GM21529 (cell line): ENCODE measurements around the gene HERPUD2.

Experiments used
- ATAC-seq: cut with Tn5 transposase; IDR thresholded peaks from one replicate; pipeline ENCODE4 v1.9.1; 2021; ENCODE audit not compliant: unreplicated experiment

HERPUD2 gene

GRCh38 chr7:35694784-35695472 is at the start of gene HERPUD2:
TSS of gene HERPUD2 (minus strand) at chr7:35695135. CDS start at chr7:35694330, 805 bp downstream.
- ATAC-seq, result peak; percentile 89

DNA sequence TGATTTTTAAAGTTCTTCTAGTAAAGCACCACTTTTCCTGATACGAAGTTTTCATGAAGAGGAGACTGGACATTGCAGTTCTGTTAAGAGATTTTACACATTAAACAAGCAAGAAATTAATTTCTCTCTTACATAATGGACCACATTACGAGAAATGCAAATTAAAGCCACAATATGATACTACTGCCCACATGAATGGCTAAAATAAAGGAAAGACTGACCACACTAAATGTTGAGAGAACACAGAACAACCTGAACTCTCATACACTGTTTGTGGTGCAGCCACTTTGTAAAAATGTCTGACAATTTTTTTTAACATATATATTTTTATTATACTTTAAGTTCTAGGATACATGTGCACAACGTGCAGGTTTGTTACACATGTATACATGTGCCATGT is 44.0 kb upstream of the HERPUD2 start:
- no peak for ATAC-seq

DNA sequence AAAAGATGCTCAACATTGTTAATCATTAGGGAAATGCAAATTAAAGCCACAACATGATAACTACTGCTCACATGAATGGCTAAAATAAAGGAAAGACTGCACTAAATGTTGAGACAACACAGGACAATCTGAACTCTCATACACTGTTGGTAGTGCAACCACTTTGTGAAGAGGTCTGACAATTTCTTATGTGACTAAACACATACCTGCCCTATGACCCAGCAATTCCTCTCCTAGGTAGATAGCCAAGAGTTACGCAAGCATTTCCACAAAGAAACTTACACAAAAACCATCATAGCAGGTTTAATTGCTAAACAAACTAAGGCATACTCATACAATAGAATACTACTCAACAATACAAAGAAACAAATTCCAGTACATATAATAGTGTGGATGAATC is 41.8 kb upstream of the HERPUD2 start:
- no peak for ATAC-seq

DNA sequence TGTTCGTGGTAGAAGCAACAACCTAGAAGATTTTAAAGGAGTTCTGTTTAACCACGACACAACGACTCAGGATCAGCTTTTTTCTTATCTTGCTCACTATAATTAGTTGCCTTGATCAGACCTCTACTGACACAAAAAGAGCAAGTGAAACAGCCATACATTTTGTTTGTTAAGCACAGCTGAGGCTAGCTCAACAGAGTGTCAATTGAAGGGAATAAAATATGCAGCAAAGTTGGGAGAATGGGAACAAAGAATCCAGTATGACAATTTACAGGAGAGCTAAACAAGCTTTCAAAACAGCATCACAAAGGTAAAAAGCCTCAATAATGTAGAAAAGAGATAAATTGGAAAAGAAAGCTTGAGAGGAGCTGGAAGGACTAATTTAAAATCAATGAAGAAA is 40.5 kb upstream of the HERPUD2 start:
- ATAC-seq, result no peak

DNA sequence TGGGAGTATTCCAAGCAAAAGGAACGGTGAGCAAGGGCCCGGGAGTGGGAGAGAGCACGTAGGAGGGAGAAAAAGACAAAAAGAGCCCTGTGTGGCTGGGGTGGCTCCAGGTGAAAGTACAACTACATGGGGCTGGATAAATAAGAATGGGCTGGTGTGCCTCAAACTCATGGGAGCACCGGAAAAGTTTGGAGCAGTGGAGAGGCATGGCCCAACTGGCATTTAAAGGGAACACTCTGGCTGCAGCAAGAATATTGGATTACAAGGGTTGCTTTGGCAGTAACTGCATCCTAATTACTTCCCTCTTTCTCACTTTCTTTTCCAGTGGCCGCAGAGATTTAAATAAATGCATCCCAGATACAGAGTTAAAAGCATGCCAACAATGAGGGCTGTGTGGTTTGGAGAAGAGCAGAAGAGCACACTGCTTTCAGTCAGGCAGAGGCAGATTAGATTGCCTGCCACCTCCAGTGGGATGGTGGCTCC is 39.1 kb upstream of the HERPUD2 start:
- no peak for ATAC-seq

GRCh38 chr7:35731349-35731748 is 36.4 kb upstream of the HERPUD2 start:
- no peak for ATAC-seq

DNA sequence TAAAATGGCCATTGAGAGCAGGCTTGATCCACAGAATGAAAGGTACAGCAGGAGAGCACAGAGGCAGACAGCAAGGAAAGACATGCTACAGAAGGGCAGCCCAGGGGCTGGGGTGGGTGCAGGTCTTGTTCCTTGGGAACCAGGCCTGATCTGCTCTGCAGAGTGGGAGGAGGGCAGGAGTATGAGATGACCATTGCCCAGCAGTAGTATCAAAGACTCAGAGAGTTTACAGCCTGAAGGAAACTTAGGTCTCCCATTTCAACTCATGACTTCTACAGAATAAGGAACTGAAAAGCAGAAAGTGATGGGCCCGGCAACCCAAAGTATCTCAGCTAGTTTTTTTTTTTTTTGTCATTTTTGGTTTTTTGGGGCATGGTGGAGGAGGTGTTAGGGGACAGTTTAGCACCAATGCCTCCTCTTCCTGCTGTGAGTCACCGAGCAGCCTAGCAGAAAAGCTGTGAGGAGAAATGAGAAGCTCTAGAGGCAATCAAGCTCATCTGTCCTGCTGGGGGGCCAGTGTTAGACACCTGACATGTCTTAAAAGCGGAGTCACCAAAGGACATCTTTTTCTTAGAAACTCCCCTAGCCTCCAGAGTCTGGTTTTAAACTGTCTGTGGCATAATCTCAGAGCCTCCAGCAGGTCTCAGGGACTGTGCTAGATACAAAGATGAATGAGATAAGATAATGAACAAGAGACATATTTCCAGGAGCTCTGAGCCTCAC is 34.3 kb upstream of the HERPUD2 start:
- peak; percentile 50 for ATAC-seq

DNA sequence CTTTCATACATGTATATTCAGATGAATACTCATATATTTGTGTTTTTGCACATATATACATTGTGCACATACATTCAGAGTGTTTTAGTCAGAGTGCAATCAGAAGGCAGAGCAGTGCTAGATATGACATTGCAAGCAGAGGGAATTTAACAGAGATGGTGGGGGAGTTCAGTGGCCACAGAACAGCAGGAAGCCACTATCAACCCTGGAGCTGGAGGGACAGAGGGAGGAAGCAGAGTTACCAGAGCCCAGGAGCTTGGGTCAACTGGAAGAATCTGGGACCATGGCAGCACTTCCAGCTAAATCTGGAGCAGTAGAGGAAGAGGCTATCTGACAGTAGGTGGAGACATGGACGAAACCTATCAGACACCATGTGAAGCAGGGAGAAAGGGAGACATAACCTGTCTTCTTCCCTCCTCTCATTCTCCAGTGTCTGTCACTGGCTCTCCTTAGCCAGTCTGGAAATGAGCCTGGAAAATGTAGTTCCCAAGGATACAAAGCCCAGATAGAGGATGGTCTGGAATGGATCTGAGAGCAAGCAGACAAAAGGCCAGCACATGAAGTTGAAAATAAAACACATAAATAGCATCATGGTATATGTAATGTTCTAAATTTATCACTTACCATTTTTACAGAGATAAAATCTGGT is 33.6 kb upstream of the HERPUD2 start:
- no peak for ATAC-seq

DNA sequence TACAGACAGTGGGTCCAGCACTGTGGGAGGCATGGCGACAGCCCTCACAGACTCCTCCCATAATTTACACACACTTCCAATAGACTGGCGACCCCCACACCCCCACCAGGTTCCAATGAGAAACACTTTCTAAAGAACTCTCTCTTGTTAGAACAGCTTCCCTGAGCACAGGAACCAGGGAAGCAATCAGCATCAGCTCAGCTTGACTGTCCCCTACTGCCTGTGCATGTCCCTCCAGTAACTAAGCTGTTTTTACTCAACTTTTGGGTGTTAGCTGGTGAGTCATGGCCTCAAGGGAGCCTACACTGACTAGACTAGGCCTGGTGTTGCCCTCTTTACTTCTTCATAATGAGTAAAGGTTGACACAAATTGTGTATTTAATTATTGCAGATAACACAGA is 32.6 kb upstream of the HERPUD2 start:
- ATAC-seq, result peak; percentile 10

DNA sequence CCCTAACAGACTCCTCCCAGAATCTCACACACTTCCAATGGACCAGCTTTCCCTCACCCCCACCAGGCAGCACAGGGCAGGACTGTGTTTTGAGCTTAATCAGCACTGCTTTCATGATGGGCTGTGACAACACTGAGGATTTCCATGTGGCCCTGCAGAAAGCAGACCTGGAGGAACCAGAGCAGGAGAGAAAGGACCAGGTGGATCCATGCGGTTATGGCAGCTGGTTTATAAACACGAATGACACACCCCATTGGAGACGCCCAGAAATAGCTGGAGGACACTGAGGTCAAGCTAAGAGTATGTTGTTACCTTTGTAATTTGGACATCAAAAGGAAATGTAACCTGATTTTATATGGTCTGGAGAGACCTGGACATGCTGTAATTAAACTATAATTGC is 31.7 kb upstream of the HERPUD2 start:
- no peak for ATAC-seq

DNA sequence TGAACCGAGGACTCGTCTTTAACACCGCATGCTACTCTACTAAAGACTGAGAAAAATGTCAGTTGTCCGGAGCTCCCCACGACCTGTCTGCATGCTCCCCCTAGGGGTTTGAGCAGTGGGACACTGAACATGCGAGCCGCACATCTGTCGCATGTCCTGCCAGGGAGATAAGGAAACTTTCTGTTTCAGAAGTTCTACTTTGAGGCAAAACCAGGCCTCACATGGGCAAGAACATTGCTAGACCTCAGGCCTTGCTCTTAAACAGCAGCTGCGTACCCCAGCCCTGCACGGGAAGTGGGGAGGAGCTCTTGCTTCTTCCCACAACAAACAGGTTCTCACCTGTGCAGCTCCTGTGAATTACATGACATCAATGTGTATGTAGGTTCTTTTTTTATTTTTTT is 30.3 kb upstream of the HERPUD2 start:
- peak; percentile 51 for ATAC-seq

DNA sequence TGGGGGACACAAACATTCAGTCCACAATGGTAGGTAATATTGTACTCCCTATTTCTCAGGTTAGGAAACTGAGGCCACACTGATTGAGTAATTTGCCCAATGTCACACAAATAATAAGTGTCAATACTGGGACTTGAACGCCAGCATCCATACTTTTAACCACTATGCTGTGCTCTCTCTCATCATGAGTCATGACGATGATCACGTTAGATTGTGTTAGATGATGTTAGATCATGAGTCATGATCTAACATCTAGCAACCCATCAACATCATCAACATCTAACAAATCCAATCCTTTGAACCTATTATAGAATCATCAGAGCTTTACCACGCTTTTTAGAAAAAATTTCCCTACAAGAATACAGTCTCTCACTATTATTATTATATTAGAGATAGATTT is 28.1 kb upstream of the HERPUD2 start:
- ATAC-seq, result no peak

DNA sequence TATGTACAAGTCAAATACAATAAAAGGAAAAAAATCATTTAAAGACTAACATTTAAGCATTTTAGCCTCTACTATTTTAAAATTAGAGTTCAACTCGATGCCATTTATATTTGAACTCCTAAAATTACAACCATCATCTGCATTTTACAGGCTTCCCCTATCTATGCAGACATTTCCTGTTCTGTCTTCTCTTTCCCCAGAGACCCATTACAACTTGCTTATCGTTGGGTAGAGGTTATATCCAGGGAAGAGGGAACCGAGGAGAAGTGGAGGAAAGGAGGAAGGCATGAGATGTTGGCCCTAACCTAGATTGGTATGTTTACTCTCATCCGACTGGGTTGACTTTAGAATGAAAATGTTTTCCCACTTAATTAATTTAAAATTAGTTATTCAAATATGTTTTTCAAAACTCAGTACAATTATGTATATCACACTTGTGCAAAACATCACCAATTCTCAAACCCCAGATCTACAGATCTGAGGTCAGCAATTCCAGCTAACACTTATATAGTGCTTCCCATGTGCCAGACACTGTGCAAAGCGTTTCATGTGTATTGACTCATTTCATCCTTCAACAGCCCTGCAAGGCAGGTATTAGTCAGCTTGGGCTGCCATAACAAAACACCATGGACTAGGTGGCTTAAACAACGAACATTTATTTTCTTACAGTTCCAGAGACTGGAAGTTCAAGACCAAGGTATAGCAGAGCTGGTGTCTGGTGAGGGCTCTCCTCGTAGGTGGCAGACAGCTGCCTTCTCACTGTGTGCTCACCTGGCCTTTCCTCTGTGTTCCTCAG is 27.3 kb upstream of the HERPUD2 start:
- no peak for ATAC-seq

GRCh38 chr7:35721288-35721687 is 26.4 kb upstream of the HERPUD2 start:
- ATAC-seq, result no peak

DNA sequence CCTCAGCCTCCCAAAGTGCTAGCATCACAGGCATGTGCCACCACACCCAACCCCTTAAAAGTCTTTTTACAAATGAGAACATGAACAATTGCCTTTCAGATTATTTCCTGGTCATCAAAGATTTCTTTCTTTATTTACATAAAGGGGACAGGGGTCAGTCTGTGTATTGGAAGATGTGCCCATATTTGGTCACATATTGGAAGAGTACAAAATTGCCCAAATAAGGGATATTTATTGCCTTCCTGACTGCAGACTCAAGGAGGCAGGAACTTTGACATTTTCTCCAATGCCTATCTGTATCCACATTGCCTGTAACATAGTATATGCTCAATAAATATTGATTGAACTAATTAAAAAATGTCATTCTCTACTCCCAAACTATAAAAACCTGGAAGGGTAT is 25.9 kb upstream of the HERPUD2 start:
- no peak for ATAC-seq

GRCh38 chr7:35720032-35720431 is 25.1 kb upstream of the HERPUD2 start:
- ATAC-seq, result no peak

- ATAC-seq, result no peak
Measured at GRCh38 chr7:35718047-35718446, 23.1 kb upstream of the HERPUD2 start.

DNA sequence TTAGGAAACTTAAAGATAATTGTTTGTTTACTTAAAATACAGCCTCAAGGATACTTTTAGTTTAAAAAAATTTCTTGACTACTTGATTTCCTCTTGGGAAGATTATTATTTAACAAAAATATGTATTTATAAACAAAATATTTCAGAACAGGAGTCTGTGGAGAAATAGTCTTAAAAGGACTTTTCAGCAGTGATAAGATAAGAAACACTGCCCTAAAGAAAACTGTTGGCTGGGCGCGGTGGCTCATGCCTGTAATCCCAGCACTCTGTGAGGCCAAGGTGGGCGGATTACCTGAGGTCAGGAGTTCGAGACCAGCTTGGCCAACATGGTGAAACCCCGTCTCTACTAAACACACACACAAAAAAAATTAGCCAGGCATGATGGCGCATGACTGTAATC is 22.6 kb upstream of the HERPUD2 start:
- no peak for ATAC-seq

GRCh38 chr7:35717013-35717412 is 22.1 kb upstream of the HERPUD2 start:
- ATAC-seq, result no peak

- no peak for ATAC-seq
Measured at GRCh38 chr7:35716038-35716803, 21.3 kb upstream of the HERPUD2 start.
